ENCODE data around the gene ROBO2. TPM values are rescaled to one million over a fixed set of nuclear protein-coding genes. Genes with fewer than 3 reads are reported as not detected.
A peak's percentile ranks its signal among the peaks of the same experiment; 100 is the strongest.

Gene ROBO2
- polyA plus RNA-seq, 1 donor from 2014 or later: 55.5 TPM

- Histone ChIP-seq H2AFZ (ENCODE audit: low read depth, low read length) (no peak overlapping the region), H3K79me2 (replicated peaks; ENCODE audit: insufficient read depth, low read length) (no peaks in the 10 kb centered on the region), H3K36me3 (ENCODE audit: insufficient read depth, low read length) (no peaks in the 10 kb centered on the region), H3K9ac (ENCODE audit: low read length) (no peak overlapping the region), H3F3A (ENCODE audit: insufficient read depth, low read length, poor library complexity, severe bottlenecking) (no peaks in the 10 kb centered on the region), H3K27me3 (ENCODE audit: insufficient read depth, low read depth, low read length) (no peaks in the 10 kb centered on the region), H3K9me2 (ENCODE audit: insufficient read depth, low read length) (no peaks in the 10 kb centered on the region), H3K27ac (ENCODE audit: low read length) (no peak overlapping the region), H4K20me1 (ENCODE audit: insufficient read depth) (no peaks in the 10 kb centered on the region), H3K4me2 (ENCODE audit: low read length) (no peak overlapping the region), H3K9me3 (ENCODE audit: low read length) (no peaks in the 10 kb centered on the region), H3K4me3 (ENCODE audit: low read length) (no peak overlapping the region)
- TF ChIP-seq EP300 (conservative IDR thresholded peaks at IDR 0.05; ENCODE audit: poor library complexity, severe bottlenecking) (no peak), EZH2 (IDR thresholded peaks at IDR 0.05; ENCODE audit: borderline replicate concordance, insufficient read depth, low read length, poor library complexity, severe bottlenecking) (no peak), MXI1 (conservative IDR thresholded peaks at IDR 0.05; ENCODE audit: poor library complexity, severe bottlenecking) (no peak), REST (IDR thresholded peaks at IDR 0.05; ENCODE audit: borderline replicate concordance) (no peak), CTCF (IDR thresholded peaks at IDR 0.05; ENCODE audit: poor library complexity, severe bottlenecking) (no peak), RAD21 (conservative IDR thresholded peaks at IDR 0.05) (no peak), POLR2AphosphoS5 (IDR thresholded peaks at IDR 0.05) (no peak), SMC3 (conservative IDR thresholded peaks at IDR 0.05; ENCODE audit: poor library complexity) (no peak), TAF1 (IDR thresholded peaks at IDR 0.05; ENCODE audit: low read depth) (no peak)
Observed at GRCh38 chr3:77563012-77563411, 523.1 kb downstream of the ROBO2 start.

GRCh38 chr3:77566055-77566454 lies 526.2 kb downstream of the ROBO2 start:
- Histone ChIP-seq H2AFZ (ENCODE audit: low read depth, low read length) (peak overlapping the region; percentile 46), H3K79me2 (replicated peaks; ENCODE audit: insufficient read depth, low read length) (no peaks in the 10 kb centered on the region), H3K4me2 (ENCODE audit: low read length) (peak overlapping the region; percentile 18)

More at GRCh38 chr3:77566055-77566454, 526.2 kb downstream of the ROBO2 start:
- peak; percentile 65 for TF ChIP-seq EP300 (conservative IDR thresholded peaks at IDR 0.05; ENCODE audit: poor library complexity, severe bottlenecking)
- TF ChIP-seq EZH2 (IDR thresholded peaks at IDR 0.05; ENCODE audit: borderline replicate concordance, insufficient read depth, low read length, poor library complexity, severe bottlenecking): no peak
- TF ChIP-seq POLR2AphosphoS5 (IDR thresholded peaks at IDR 0.05): peak; percentile 16
- Histone ChIP-seq H3K27me3 (ENCODE audit: insufficient read depth, low read depth, low read length) (no peaks in the 10 kb centered on the region), H3K36me3 (ENCODE audit: insufficient read depth, low read length) (no peaks in the 10 kb centered on the region), H3K9ac (ENCODE audit: low read length) (peak overlapping the region; percentile 14), H3K9me2 (ENCODE audit: insufficient read depth, low read length) (no peaks in the 10 kb centered on the region), H3K9me3 (ENCODE audit: low read length) (no peaks in the 10 kb centered on the region), H3K27ac (ENCODE audit: low read length) (peak overlapping the region; percentile 81), H3F3A (ENCODE audit: insufficient read depth, low read length, poor library complexity, severe bottlenecking) (no peaks in the 10 kb centered on the region), H4K20me1 (ENCODE audit: insufficient read depth) (no peaks in the 10 kb centered on the region), H3K4me3 (ENCODE audit: low read length) (no peak overlapping the region)
